GM21786 (cell line): ENCODE results near the gene ASGR1.
A peak's percentile ranks its signal among the peaks of the same experiment; 100 is the strongest.
"Not testable (repeated sequence)": the region's sequence is repeated elsewhere in the genome, so short reads cannot be mapped to it uniquely, and the experiment has no call there.

Experiments used
- ATAC-seq: cut with Tn5 transposase; IDR thresholded peaks from one replicate; pipeline ENCODE4 v1.9.1; 2021; ENCODE audit not compliant: unreplicated experiment

The ASGR1 gene

GRCh38 chr17:7166873-7167272, 12.3 kb downstream of the ASGR1 start:
- no peak for ATAC-seq

GRCh38 chr17:7159571-7159970, 19.6 kb downstream of the ASGR1 start:
- ATAC-seq, result not testable (repeated sequence)

- ATAC-seq, result not testable (repeated sequence)
Observed at GRCh38 chr17:7158424-7158823, 20.7 kb downstream of the ASGR1 start.

- ATAC-seq, result no peak
Observed at GRCh38 chr17:7156342-7156940, 22.7 kb downstream of the ASGR1 start.

- no peak for ATAC-seq
Observed at GRCh38 chr17:7147772-7148171, 31.4 kb downstream of the ASGR1 start.

GRCh38 chr17:7146115-7146514, 33.1 kb downstream of the ASGR1 start:
- ATAC-seq, result no peak

GRCh38 chr17:7144213-7144612, 35.0 kb downstream of the ASGR1 start:
- ATAC-seq, result no peak

- ATAC-seq, result no peak
Observed at GRCh38 chr17:7141824-7142223, 37.3 kb downstream of the ASGR1 start.

- no peak for ATAC-seq
Observed at GRCh38 chr17:7139400-7139799, 39.8 kb downstream of the ASGR1 start.

GRCh38 chr17:7138800-7139381, 40.3 kb downstream of the ASGR1 start:
- ATAC-seq, result no peak

- no peak for ATAC-seq
Observed at GRCh38 chr17:7137171-7137943, 41.8 kb downstream of the ASGR1 start.

- ATAC-seq, result no peak
Observed at GRCh38 chr17:7136266-7136877, 42.8 kb downstream of the ASGR1 start.

GRCh38 chr17:7133916-7134315, 45.3 kb downstream of the ASGR1 start:
- ATAC-seq, result no peak

GRCh38 chr17:7133424-7133823, 45.7 kb downstream of the ASGR1 start:
- ATAC-seq, result no peak

- peak; percentile 67 for ATAC-seq
Observed at GRCh38 chr17:7132511-7133094, 46.6 kb downstream of the ASGR1 start.

- no peak for ATAC-seq
Observed at GRCh38 chr17:7131423-7131791, 47.8 kb downstream of the ASGR1 start.

- no peak for ATAC-seq
Observed at GRCh38 chr17:7130621-7131422, 48.3 kb downstream of the ASGR1 start.

GRCh38 chr17:7129311-7129710, 49.9 kb downstream of the ASGR1 start:
- ATAC-seq, result no peak

GRCh38 chr17:7128160-7128559, 51.0 kb downstream of the ASGR1 start:
- ATAC-seq, result no peak

GRCh38 chr17:7127501-7127900, 51.7 kb downstream of the ASGR1 start:
- ATAC-seq, result not testable (repeated sequence)

- not testable (repeated sequence) for ATAC-seq
Observed at GRCh38 chr17:7126386-7126785, 52.8 kb downstream of the ASGR1 start.
